Fibroblast of skin of abdomen (primary cell): Measurements from ENCODE around the gene CACNA1C.
"Not testable (repeated sequence)": the region's sequence is repeated elsewhere in the genome, so short reads cannot be mapped to it uniquely, and the experiment has no call there.

Source experiments
- DNase-seq: peaks from one replicate; pipeline ENCODE4 v3.0.0-alpha.2; 2013

Gene CACNA1C

GRCh38 chr12:2698566-2698965 lies 645.8 kb downstream of the CACNA1C start:
- DNase-seq = no peak

- DNase-seq = no peak
Measured at GRCh38 chr12:2710701-2711100, 657.9 kb downstream of the CACNA1C start.

GRCh38 chr12:2719392-2719791 lies 666.6 kb downstream of the CACNA1C start:
- DNase-seq = peak; percentile 41

GRCh38 chr12:2722806-2723205 lies 670.0 kb downstream of the CACNA1C start:
- DNase-seq = no peak

- DNase-seq = no peak
Measured at GRCh38 chr12:2732290-2732689, 679.5 kb downstream of the CACNA1C start.

- no peak for DNase-seq
Measured at GRCh38 chr12:2733493-2734355, 680.9 kb downstream of the CACNA1C start.

- no peak for DNase-seq
Measured at GRCh38 chr12:2735432-2735831, 682.6 kb downstream of the CACNA1C start.

- DNase-seq = no peak
Measured at GRCh38 chr12:2737656-2738241, 685.0 kb downstream of the CACNA1C start.

- DNase-seq = no peak
Measured at GRCh38 chr12:2739069-2739468, 686.3 kb downstream of the CACNA1C start.

- peak; percentile 38 for DNase-seq
Measured at GRCh38 chr12:2739832-2740641, 687.2 kb downstream of the CACNA1C start.

GRCh38 chr12:2742037-2742436 lies 689.2 kb downstream of the CACNA1C start:
- DNase-seq = not testable (repeated sequence)

GRCh38 chr12:2743478-2743877 lies 690.7 kb downstream of the CACNA1C start:
- no peak for DNase-seq

- peak; percentile 4 for DNase-seq
Measured at GRCh38 chr12:2745655-2746054, 692.9 kb downstream of the CACNA1C start.
